Heart right ventricle (tissue), 16 donors: ENCODE measurements around the gene SMIM44. TPM values are rescaled to one million over a fixed set of nuclear protein-coding genes. Genes with fewer than 3 reads are reported as not detected.

ENCODE experiments used
- ATAC-seq, 8 donors: fragments of 200-7000 bp; cut with Tn5 transposase; one replicate each; pipeline ENCODE4 v1.9.1; 2020; ENCODE audit warnings: mild to moderate bottlenecking in 8 of 8, moderate library complexity in 8 of 8, moderate number of reproducible peaks in 1 of 8
- DNase-seq, 2 donors: peaks; one replicate each; pipeline ENCODE4 v3.0.0-alpha.2; 2020
- H3K27ac ChIP-seq, 10 donors: fragments of 200-600 bp; sonication (generic) in 2 of 10; one replicate each; pipeline versions ENCODE4 v1.5.0 to v1.8.0; 2020 to 2022; ENCODE audit warnings: mild to moderate bottlenecking in 3 of 10
- H3K27me3 ChIP-seq, 7 donors: fragments of 200-600 bp; one replicate each; pipeline ENCODE4 v1.8.0; 2021 to 2022; ENCODE audit warnings: mild to moderate bottlenecking in 2 of 7
- H3K36me3 ChIP-seq, 9 donors: fragments of 200-600 bp; sonication (generic) in 1 of 9; one replicate each; pipeline versions ENCODE4 v1.5.0 to v1.8.0; 2020 to 2022; ENCODE audit warnings: mild to moderate bottlenecking in 2 of 9
- H3K4me1 ChIP-seq, 9 donors: fragments of 200-600 bp; sonication (generic) in 1 of 9; one replicate each; pipeline versions ENCODE4 v1.5.0 to v1.8.0; 2020 to 2022; ENCODE audit warnings: mild to moderate bottlenecking in 4 of 9
- H3K4me3 ChIP-seq, 10 donors: fragments of 200-600 bp; sonication (generic) in 2 of 10; one replicate each; pipeline versions ENCODE4 v1.5.0 to v1.8.0; 2020 to 2022; ENCODE audit warnings: mild to moderate bottlenecking in 7 of 10, moderate library complexity in 2 of 10
- H3K9me3 ChIP-seq, 11 donors: fragments of 200-600 bp in 10 of 11; sonication (generic) in 2 of 11; one replicate each; pipeline versions ENCODE4 v1.5.0 to v1.8.0; 2013 to 2022; ENCODE audit warnings: mild to moderate bottlenecking in 2 of 11, control low read depth in 1 of 11, moderate library complexity in 1 of 11
- CTCF ChIP-seq, 9 donors: fragments of 200-600 bp; sonication (generic) in 2 of 9; IDR thresholded peaks; one replicate each; pipeline versions ENCODE4 v1.5.0 to v1.8.0; 2021 to 2022; ENCODE audit warnings: antibody characterized with exemption in 9 of 9, mild to moderate bottlenecking in 5 of 9, moderate library complexity in 1 of 9
- WGBS, 2 donors: extraction: QIAGEN DNeasy Blood & Tissue Kit; methylation state at CpG; one replicate each; pipeline ENCODE4 v1.1.7; 2013; ENCODE audit warnings: inconsistent platforms in 1 of 2; 5-methylcytosine and 5-hydroxymethylcytosine counted together
- intact Hi-C, 10 donors: fragments of 100-400 bp; cut with DNase I; formaldehyde crosslinking; loops; one replicate each; pipeline versions ENCODE4 v1.11.1 to v1.14.2; 2022
- polyA plus RNA-seq, 2 donors: library from polyadenylated mRNA; stranded (reverse); fragments of 200-250 nt; gene quantifications; one replicate each; pipeline ENCODE4 v1.2.3, GENCODE V29; 2013
- total RNA-seq, 10 donors: library from RNA; stranded (reverse); fragmentation: NEBNext Ultra II Directional in 3 of 10; extraction: Animal tissue kit (Norgen Biotek cat#: 25700) in 3 of 10; gene quantifications; one replicate each; pipeline versions ENCODE4 v1.2.1 to v1.2.4, GENCODE V29; 2021 to 2023
- donor health status: Arrhythmogenic right ventricular cardiomyopathy.
- donor health status: ischemic (EF 13 %, LVEDD 7.1; RV severe dilation, severe dysfunction).
- donor health status: healthy with polysubstance abuse.
- donor health status: DM: no; HTN: yes; CAD: no.
- donor health status: DM: no; HTN: no; CAD: no.
- donor health status: ischemic (EF 25% LVEDD 6.9; RV normal size, moderate dysfunction).
- donor health status: ischemic (EF 25% LVEDD 5.7; RV mildly dilated, moderate dysfunction).
- donor health status: healthy.
- donor health status: DM: yes; HTN: yes; CAD: no.
- donor health status: Ischemic cardiomyopathy.
- donor health status: ischemic (EF 35%, LVEDD 5.7; RV mildly dilated, moderate dysfunction).
- donor health status: nonischemic (EF 11% LVEDD 7.7; RV severe dilation, severe dysfunction).
- donor health status: DM: yes; HTN: yes; CAD: no.
- donor health status: PGD.
- donor health status: ischemic (EF 29% LVEDD 5.4; RV normal size, mild dysfunction).
- donor health status: nonischemic (EF 23%, LVEDD 6.1; RV moderate dilation, normal function).

The SMIM44 gene
- total and polyA plus RNA-seq, 12 donors = not detected

DNA sequence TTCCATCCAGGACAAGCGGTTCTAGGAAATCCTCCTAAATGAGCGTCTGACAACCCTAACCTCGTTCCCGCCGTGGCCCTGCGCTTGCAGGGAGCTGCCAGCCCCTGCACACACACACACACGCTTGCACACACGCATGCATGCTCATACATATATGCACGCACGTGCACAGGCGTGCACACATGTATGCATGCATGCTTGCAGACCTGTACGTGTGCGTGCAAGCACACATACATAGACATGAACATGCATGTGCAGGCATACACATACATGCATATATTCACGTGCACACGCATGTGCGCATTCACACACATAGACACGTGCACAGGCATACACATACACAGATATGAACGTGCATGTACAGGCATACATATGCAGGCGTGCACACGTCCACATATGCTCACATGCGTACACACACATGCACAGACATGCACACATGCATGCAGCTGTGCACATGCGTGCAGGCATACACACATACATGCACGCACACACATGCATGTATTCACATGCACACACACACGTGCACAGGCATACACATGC is 38.5 kb downstream of the SMIM44 start:
- intact Hi-C loops = no loop called here
- Histone ChIP-seq H3K27me3 (no peaks in the 10 kb centered on the region), H3K4me1 (peaks cover 15 to 57% (median 33%) of the 10 kb centered on the region in 9 donors), H3K4me3 (peak overlapping the region in 2 of 10 donors; percentile 11 to 28), H3K9me3 (no peaks in the 10 kb centered on the region), H3K27ac (peak overlapping the region in 5 of 10 donors; percentile 41 to 83 (median 71)), H3K36me3 (peaks cover 0 to 87% (median 10%) of the 10 kb centered on the region in 9 donors)
- DNase-seq = no peak
- no peak for TF ChIP-seq CTCF (IDR thresholded peaks at IDR 0.05)
- 52 to 59% methylated on average over 24 of the region's 24 CpGs for WGBS, 2 donors
- peak in 1 of 8 donors; percentile 3 for ATAC-seq

- peaks cover 0 to 81% (median 5%) of the 10 kb centered on the region in 9 donors for H3K36me3 ChIP-seq
- H3K4me1 ChIP-seq = peaks cover 15 to 57% (median 33%) of the 10 kb centered on the region in 9 donors
- 26 to 28% methylated on average over 33 of the region's 33 CpGs for WGBS, 2 donors
- H3K4me3 ChIP-seq = peak overlapping the region in 3 of 10 donors; percentile 5 to 28 (median 11)
- no peaks in the 10 kb centered on the region for H3K9me3 ChIP-seq
- TF ChIP-seq CTCF (IDR thresholded peaks at IDR 0.05) = peak in 1 of 9 donors; percentile 18
- H3K27ac ChIP-seq = peak overlapping the region; percentile 41 to 83 (median 74)
- intact Hi-C loops = no loop called here
- ATAC-seq (peak; percentile 70 to 94 (median 89)), DNase-seq (peak; percentile 71 to 76)
- H3K27me3 ChIP-seq = no peaks in the 10 kb centered on the region
Observed at GRCh38 chr19:3443840-3444694, 39.2 kb downstream of the SMIM44 start.

DNA sequence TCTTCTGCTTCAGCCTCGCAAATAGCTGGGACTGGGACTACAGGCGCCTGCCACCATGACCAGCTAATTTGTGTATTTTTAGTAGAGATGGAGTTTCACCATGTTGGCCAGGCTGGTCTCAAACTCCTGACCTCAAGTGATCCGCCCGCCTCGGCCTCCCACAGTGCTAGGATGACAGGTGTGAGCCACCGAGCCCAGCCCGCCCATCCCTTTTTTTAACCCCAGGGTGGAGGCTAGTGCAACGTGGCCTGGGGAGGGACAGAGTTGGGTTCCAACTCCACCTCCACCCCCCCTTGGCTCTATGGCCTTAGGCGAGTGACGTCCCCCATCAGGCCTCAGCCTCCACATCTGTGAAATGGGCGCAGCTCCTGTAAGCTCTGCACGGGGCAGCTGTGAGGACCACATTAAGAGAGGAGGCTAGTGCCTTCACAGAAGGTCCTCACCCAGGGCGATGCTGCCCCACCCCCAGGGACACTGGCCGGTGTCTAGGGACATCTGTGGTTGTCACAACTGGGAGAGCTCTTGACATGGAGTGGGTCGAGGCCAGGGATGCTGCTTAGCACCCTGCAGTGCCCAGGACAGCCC is 40.7 kb downstream of the SMIM44 start:
- Histone ChIP-seq H3K27me3 (no peaks in the 10 kb centered on the region), H3K27ac (peak overlapping the region in 5 of 10 donors; percentile 15 to 83 (median 80)), H3K36me3 (peaks cover 0 to 83% (median 4%) of the 10 kb centered on the region in 9 donors), H3K4me1 (peaks cover 15 to 57% (median 33%) of the 10 kb centered on the region in 9 donors), H3K9me3 (no peaks in the 10 kb centered on the region), H3K4me3 (no peak overlapping the region)
- TF ChIP-seq CTCF (IDR thresholded peaks at IDR 0.05) = no peak
- DNase-seq = no peak
- intact Hi-C loops = no loop called here
- ATAC-seq = no peak
- 84 to 87% methylated on average over 15 of the region's 15 CpGs for WGBS, 2 donors

- no peak for DNase-seq
- peaks cover 0 to 84% (median 5%) of the 10 kb centered on the region in 9 donors for H3K36me3 ChIP-seq
- no peak for ATAC-seq
- intact Hi-C loops = no loop called here
- no peaks in the 10 kb centered on the region for H3K27me3 ChIP-seq
- H3K9me3 ChIP-seq = no peaks in the 10 kb centered on the region
- 68 to 73% methylated on average over 14 of the region's 14 CpGs for WGBS, 2 donors
- peaks cover 15 to 57% (median 33%) of the 10 kb centered on the region in 9 donors for H3K4me1 ChIP-seq
- no peak overlapping the region for H3K4me3 ChIP-seq
- no peak for TF ChIP-seq CTCF (IDR thresholded peaks at IDR 0.05)
- peak overlapping the region in 6 of 10 donors; percentile 22 to 82 (median 45) for H3K27ac ChIP-seq
Observed at GRCh38 chr19:3441986-3442329, 41.3 kb downstream of the SMIM44 start.
